ENCODE results near the gene DNAJC4.

DNA sequence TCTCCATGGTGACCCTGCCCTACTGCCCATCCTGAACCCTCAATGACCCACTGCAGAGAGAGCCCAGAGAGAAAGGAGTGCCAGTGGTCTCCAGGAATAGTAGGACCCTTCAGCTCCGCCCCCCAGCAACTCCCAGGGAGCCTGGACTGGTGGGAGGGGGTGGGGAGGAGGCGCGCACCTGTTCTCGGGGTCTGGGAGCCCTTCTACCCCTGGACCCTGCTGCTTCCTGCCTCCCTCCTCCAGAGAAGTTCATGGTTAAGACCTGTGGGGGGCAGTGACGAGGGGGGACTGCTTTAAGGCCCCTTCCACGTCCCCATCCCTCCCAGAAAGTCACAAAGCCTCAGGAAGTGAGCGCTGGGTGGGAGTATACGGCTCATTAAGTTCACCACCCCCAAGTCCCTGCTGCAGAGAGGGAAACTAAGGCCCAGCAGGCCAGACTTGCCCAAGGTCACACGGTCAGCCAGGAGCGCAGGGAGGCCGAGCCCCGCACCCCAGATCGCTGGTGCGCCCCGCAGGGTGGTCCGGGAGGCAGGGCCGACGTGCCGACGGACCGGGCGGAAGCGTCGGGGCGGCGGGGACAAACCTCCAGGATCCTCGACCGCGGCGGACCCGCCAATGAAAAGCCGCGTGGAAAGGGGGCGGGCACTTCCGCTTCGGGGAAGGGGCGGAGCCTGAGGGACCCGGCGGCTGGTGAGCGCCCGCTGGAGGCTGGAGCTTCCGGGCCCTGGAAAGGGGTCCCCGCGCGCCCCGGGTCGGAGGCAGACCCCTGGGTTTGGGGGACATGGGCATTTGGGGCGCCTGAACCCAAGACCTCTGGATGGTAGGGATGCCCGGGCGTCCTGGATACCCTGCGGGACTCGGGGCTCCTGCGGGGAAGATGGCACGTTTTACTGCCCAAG, 4.5 kb upstream of the DNAJC4 start, which contains the start of the genes NUDT22 and TRPT1:
- TF ChIP-seq EZH2 (IDR thresholded peaks at IDR 0.05) = no peak
- TF ChIP-seq, protein P1, sequence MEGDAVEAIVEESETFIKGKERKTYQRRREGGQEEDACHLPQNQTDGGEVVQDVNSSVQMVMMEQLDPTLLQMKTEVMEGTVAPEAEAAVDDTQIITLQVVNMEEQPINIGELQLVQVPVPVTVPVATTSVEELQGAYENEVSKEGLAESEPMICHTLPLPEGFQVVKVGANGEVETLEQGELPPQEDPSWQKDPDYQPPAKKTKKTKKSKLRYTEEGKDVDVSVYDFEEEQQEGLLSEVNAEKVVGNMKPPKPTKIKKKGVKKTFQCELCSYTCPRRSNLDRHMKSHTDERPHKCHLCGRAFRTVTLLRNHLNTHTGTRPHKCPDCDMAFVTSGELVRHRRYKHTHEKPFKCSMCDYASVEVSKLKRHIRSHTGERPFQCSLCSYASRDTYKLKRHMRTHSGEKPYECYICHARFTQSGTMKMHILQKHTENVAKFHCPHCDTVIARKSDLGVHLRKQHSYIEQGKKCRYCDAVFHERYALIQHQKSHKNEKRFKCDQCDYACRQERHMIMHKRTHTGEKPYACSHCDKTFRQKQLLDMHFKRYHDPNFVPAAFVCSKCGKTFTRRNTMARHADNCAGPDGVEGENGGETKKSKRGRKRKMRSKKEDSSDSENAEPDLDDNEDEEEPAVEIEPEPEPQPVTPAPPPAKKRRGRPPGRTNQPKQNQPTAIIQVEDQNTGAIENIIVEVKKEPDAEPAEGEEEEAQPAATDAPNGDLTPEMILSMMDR (IDR thresholded peaks at IDR 0.05) = no peak
